Measurements from ENCODE around the gene ZNF813. TPM values are rescaled to one million over a fixed set of nuclear protein-coding genes. Genes with fewer than 3 reads are reported as not detected.

ZNF813 gene
- total RNA-seq, 1 experiment from 2014 or later = 2.7 TPM

DNA sequence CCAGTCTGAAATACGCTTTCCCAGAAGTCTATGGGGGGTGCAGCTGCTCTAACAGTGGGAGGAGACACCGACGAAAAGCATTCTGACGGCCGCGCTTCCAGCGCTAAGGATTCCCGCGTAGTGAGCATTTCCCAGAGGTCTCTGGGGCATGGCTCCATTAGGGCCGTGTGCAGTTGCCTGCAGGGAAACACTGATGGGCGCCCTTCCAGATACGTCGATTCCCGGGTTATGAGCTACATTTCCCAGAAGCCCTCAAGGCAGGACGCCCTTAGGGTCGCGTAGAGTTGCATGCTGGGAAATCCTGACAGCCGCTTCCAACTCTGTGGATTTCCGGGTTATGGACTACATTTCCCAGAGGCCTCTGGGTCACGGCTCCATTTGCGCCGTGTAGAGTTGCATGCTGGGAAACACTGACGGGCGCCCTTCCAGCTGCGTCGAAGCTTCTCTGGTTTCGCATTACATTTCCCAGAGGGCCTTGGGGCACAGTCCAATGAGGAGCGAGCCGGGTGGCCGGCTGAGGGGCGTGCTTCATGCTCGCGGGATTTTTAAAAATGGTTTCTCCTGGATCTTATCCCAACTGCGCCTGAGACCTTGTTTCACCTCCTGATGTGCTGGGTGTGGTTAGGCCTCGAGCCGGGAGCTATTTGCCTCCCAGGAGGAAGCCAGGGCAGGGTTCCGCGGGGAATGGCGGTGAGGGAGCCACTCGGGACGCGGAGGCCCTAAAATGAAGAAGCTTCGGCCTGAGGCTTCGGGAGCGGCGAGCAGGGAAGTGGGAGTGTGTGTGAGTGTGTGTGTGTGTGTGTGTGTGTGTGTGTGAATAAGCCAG lies 53.2 kb downstream of the ZNF813 start:
- peak; percentile 93 for DNase-seq (ENCODE audit: low spot score)

DNA sequence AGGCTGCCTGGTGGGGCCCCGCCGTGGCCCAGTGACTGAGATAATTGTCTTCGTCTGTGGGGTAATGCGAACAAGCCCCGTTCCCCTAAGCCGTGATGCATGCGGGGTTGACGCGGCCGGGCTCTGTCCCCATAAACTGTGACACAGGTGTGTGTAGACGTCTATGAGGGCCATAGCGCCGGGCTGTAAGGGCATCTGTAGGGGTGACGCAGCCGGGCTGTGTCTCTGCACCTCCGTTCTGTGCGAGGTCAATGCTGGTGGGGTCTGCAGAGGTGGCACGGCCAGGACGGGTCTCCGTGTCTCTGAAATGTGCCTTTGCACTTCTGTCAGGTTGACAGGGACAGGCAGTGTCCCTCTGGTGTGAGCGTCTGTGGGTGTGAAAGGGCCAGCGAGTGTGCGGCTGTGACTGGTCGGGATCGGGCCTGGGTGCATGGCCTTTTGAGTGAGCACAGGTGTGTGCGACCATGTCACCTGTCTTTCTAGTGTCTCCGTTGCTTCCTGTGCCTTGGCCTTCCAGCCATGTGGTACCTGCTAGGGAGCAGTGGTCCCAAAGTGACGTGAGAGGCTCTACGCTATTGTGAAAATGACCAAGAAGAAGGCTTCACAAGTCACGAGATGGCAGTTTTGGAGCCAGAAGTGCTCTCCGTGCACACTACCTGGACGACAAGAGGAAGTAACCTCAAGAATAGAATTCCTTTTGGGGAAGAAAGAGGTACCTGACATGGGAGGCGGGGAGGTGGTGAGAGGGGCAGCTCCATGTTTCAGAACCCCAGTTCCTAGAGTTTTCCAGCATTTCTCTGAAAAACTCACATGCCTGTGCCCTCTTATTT lies 54.1 kb downstream of the ZNF813 start:
- no peak for DNase-seq (ENCODE audit: low spot score)

DNA sequence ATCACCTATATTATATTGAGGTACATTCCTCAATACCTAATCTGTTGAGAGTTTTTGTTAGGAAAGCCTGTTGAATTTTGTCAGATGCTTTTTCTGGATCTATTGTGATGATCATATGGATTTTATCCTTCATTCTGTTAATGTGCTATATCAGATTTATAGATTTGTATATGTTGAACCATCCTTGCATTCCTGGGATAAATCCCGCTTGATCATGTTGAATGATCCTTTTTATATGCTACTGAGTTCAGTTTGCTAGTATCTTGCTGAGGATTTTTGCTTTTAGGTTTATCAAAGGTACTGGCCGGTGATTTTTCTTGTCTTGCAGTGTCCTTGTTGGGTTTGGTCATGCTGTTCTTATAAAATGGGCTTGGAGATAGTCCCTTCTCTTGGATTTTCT lies 58.4 kb downstream of the ZNF813 start:
- no peak for DNase-seq (ENCODE audit: low spot score)

DNA sequence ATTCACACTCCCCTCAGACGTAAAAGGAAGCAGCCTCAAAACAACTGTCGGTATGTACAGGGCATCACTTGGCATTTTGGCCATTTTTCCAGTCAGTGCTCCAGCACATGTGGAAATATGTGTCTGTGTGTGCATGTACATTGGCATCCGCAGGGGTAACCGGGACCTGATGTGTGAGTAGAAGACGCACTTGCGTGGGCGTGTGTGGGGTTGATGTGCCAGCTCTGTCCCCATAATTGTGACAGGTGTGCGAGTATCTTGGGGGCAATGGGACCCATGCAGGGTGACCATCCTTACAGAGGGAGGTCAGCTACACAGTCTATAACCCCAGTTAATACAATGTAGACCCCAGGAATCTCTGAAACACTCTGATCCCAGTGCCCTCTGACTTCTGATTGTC lies 63.1 kb downstream of the ZNF813 start:
- no peak for DNase-seq (ENCODE audit: low spot score)

DNA sequence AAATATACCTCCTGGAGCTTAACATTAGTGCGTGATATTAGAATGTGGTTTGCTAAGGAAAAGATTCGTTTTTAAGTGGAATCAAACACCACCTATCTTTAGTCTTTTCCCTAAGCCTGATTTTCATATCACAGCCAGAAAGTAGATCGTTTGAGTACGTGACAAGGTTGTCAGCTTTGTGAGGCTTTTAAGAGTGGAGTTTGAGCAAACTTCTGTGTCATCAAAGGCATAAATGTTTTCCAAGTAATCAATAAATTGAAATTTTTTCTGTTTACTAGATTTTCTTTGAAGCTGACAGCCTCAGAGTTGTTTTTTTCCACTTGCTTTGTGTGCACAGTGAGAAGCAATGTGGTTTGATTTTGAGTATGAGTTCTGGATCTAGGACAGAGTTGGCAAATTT lies 63.9 kb downstream of the ZNF813 start:
- no peak for DNase-seq (ENCODE audit: low spot score)

DNA sequence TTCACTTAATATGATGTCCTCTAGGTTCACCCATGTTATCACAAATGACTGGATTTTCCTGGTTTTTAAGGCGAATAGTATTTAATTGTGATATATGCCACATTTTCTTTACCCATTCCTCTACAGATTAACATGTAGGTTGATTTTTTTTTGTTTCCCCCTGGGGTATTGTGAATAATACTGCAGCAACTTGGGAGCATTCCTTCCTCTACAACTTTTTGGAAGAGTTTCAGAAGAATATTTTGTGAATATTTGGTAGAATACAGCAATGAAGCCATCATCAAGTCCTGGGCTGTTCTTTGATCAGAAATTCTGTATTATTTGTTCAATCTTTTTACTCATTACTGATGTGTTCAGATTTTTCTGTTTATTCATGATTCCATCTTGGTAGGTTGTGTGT lies 64.8 kb downstream of the ZNF813 start:
- DNase-seq (ENCODE audit: low spot score) = no peak

DNA sequence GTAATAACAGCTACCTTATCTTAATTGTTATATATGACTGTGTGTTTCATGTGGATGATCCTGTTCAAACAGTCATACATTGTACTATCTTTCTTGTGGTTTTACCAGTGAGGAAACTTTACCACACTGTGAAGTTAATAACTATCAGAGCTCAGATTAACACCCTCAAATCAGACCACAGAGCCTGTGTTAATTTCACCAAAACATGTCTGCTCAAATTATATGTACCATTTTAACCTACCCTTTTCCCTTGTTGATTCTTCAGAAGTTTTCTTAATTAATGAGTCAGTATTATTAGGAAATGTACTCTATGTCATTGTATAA lies 68.7 kb downstream of the ZNF813 start:
- DNase-seq (ENCODE audit: low spot score) = no peak

DNA sequence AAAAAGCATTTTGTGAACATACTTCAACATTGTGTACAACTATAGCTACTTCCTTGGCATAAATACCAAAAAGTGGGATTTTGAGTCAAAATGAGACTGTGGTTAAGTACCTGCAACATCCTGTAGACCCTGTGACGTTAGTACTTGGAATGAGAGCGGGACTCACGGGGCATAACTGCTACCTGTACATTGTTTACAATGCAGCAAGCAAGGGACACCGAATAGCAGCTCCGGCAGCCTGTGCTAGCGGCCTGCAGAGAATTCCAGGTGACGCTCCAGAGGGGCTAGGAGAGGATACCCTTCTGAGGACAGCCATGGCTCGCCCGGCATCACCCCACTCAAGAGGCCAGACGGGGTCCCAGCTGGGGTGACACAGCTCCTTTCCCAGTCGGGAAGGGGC lies 69.6 kb downstream of the ZNF813 start:
- no peak for DNase-seq (ENCODE audit: low spot score)

DNA sequence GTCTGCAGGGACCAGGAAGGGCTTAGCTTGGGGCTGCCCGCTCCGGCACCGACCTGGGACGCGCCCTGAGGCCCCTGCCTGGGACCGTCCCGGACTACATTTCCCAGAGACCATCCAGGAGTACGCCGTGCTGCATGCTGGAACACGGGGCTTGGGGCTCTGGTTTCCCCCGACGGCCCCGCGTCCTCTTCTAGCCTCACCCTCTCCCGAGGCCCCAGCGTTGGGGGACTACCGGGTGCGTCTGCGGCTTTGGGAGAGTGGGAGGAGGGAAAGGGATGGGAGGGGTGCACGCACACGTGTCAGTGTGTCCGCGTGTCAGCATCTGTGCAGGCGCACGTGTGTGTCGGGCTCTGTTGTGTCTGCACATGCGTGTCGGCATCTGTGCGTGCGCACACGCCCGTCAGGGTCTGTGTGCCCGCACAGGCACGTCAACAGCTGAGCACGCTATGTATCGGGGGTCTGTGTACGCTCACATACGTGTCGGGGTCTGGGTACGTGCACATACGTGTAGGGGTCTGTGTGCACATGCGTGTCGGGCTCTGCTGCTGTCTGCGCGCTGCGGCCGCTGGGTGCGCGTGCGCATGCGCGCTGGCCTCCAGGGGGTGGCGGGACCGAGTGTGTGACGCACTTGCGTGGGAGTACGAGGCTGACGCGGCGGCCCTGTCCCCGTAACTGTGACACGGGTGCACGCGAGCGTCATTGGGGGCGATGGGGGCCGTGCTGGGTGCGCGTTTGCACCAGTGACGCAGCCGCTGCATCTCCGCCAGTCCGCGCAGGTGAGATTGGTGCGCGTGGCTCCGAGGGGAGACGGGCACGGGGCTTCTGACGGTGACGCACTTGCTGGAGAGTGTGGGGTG lies 70.2 kb downstream of the ZNF813 start, which contains the start of gene ZNF331:
Gene ZNF331 (plus strand): TSS at position 625 of the 857 bp plus-strand sequence. CDS start 31,232 bp downstream, outside the sequence.
- DNase-seq (ENCODE audit: low spot score) = no peak

DNA sequence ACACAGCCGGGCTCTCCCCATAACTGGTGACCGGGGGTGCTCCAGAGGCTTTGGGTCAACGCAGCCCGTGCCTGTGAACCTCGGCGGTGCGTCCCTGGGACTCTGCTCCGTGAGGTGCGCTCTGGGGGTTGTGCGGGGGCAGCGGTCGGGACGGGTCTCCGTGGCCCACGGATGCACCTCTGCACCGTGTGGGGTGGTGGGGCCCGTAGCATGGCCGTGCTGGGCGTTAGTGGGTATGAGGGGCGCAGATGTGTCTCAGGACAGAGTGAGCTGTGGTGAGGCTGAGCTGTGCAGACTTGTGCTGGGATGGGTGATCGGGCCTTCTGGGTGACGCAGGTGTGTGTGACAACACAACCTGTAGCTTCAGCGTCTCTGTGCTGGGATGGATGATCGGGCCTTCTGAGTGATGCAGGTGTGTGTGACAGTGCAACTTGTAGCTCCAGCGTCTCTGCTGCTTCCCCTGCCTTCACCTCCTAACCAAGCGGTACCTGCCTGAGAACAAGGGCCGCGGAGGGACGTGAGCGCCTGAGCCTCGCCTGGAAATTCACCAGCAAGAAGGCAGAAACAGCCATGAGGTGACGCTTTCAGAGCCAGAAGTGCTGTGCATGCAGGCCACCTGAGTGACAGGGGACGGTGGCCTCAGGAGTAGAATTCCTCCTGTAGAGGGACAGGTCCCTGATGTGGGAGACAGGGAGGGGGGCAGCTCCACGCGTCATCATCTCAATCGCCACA lies 71.0 kb downstream of the ZNF813 start:
- DNase-seq (ENCODE audit: low spot score) = no peak

DNA sequence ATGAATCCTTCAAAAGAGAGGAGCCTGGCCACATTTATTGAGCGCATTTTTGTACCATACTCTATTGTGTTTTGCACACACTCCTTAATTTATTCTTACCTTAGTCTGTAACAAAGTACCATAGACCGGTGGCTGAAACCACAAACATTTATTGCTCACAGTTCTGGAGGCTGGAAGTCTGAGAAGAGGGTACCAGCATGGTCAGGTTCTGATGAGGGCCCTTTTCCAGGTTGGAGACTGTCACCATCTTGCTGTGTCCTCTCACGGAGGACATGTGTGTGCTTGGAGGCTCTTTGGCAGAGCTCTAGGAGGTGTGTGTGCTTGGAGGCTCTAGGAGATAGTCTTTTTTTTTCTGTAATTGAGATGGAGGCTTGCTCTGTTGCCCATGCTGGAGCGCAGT lies 72.6 kb downstream of the ZNF813 start:
- no peak for DNase-seq (ENCODE audit: low spot score)

DNA sequence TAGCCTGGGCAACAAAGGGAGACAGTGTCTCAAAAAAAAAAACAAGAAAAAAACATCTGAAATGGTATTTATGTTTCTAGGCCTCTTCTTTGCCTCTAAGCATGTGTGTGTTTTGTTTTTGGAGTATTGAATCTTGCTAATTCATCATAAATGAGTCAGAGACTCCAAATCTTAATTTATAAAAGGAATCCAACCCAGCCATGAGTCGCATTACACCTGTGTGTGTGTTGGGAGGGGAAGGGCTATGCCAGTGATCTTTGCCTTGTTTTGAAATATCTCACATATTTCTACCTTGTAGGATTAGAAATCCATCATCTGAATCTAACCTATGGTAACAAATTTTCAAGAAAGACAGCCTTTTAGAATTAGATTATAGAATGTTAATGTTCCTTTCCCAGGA lies 74.4 kb downstream of the ZNF813 start:
- DNase-seq (ENCODE audit: low spot score) = no peak

DNA sequence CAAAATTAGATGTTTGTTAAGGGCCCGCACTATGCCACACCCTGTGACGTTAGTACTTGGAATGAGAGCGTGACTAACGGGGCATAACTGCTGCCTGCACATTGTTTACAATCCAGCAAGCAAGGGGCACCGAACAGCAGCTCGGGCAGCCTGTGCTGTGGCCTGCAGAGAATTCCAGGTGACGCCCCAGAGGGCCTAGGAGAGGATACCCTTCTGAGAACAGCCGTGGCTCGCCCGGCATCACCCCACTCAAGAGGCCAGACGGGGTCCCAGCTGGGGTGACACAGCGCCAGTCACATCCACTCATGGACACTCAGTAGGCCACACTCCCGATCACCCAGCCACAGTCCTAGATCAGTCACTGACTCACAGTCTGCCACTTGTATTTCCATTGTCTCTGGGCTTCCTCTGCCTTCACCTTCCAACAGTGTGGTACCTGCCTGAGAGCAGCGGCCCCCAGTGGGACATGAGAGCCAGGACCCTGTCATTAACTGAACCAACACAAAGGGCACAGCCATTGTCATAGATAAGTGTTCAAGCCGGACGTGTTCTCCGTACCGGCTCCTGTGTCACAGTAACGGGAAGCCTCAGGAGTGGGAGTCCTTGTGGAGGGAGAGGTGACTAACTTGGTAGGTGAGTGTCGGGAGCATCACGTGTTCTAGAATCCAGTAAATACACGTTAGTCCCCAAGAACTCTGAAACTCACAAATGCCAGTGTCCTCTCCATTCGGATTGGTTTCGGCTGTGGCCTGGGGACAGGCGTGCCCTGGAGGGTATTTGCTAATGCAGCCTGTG lies 77.9 kb downstream of the ZNF813 start:
- DNase-seq (ENCODE audit: low spot score) = peak; percentile 88

Other genes starting within 250 kb of the ZNF813 start
- gene ZNF677, start 212.9 kb upstream of the ZNF813 start, total RNA-seq (2014; rRNA removed; shearing (Covaris generic)) = 5.2 and 9.3 TPM in 2 replicates
- gene VN1R2, start 209.4 kb upstream of the ZNF813 start, total RNA-seq (2014; rRNA removed; shearing (Covaris generic)) = not detected in 2 replicates
- gene VN1R4, start 200.0 kb upstream of the ZNF813 start, total RNA-seq (2014; rRNA removed; shearing (Covaris generic)) = not detected in 2 replicates
- gene ZNF845, start 134.0 kb upstream of the ZNF813 start, total RNA-seq (2014; rRNA removed; shearing (Covaris generic)) = 15.3 and 15.4 TPM in 2 replicates
- 2.0 and 2.8 TPM in 2 replicates for gene ZNF525, start 102.0 kb upstream of the ZNF813 start, total RNA-seq (2014; rRNA removed; shearing (Covaris generic))
- 26.9 and 29.5 TPM in 2 replicates for gene ZNF765, start 72.6 kb upstream of the ZNF813 start, total RNA-seq (2014; rRNA removed; shearing (Covaris generic))
- gene ZNF761, start 35.7 kb upstream of the ZNF813 start, total RNA-seq (2014; rRNA removed; shearing (Covaris generic)) = 22.4 and 37.0 TPM in 2 replicates
- 6.2 and 9.8 TPM in 2 replicates for gene ZNF331, start 70.4 kb downstream of the ZNF813 start, total RNA-seq (2014; rRNA removed; shearing (Covaris generic))
- not detected in 2 replicates for gene DPRX, start 164.3 kb downstream of the ZNF813 start, total RNA-seq (2014; rRNA removed; shearing (Covaris generic))

Data from A172 (cell line).